Activated CD4-positive, alpha-beta T cell treated with anti-CD3 and anti-CD28 coated beads, Interleukin-2, amount 10 ng/mL, durations not matched to agents 7 days and 5 days (primary cell): ENCODE results near the gene PALS1. TPM values are rescaled to one million over a fixed set of nuclear protein-coding genes. Genes with fewer than 3 reads are reported as not detected.
"Not testable (repeated sequence)": the region's sequence is repeated elsewhere in the genome, so short reads cannot be mapped to it uniquely, and the experiment has no call there.

ENCODE experiments used
- CTCF ChIA-PET: fragments of 350-600 bp; sonication (Branson Sonifier 250); formaldehyde crosslinking; loops from one replicate; lab custom pipeline; 2021; ENCODE audit warnings: antibody characterized with exemption; lab: Charles Lee
- POLR2A ChIA-PET: fragments of 350-600 bp; sonication (Branson Sonifier 250); formaldehyde crosslinking; loops from one replicate; lab custom pipeline; 2021; ENCODE audit warnings: antibody characterized with exemption; lab: Charles Lee
- DNase-seq: peaks from one replicate; pipeline ENCODE4 v3.0.0-alpha.2; 2020
- H3K27ac Mint-ChIP-seq: one replicate; pipeline ENCODE4 v1.8.0; 2021; ENCODE audit warnings: mild to moderate bottlenecking, moderate library complexity, mixed read lengths
- H3K27me3 Mint-ChIP-seq: one replicate; pipeline ENCODE4 v1.8.0; 2021; ENCODE audit warnings: mixed read lengths
- H3K36me3 Mint-ChIP-seq: one replicate; pipeline ENCODE4 v1.8.0; 2021; ENCODE audit warnings: low read depth, mixed read lengths
- H3K4me1 Mint-ChIP-seq: one replicate; pipeline ENCODE4 v1.8.0; 2021; ENCODE audit warnings: mixed read lengths
- H3K4me3 Mint-ChIP-seq: one replicate; pipeline ENCODE4 v1.8.0; 2021; ENCODE audit warnings: mild to moderate bottlenecking, moderate library complexity, mixed read lengths
- H3K9me3 Mint-ChIP-seq: one replicate; pipeline ENCODE4 v1.8.0; 2021; ENCODE audit warnings: mixed read lengths
- total RNA-seq, 2 experiments: library from RNA; stranded (reverse); gene quantifications; one replicate each; pipeline ENCODE4 v1.2.3, GENCODE V29; 2021

PALS1 gene
- total RNA-seq, 2 experiments from 2014 or later, result 6.7 to 7.1 TPM

- Mint-ChIP-seq H3K27ac (no peak overlapping the region), H3K9me3 (no peaks in the 10 kb centered on the region), H3K4me3 (no peak overlapping the region), H3K4me1 (peaks cover 8% of the 10 kb centered on the region), H3K36me3 (no peaks in the 10 kb centered on the region), H3K27me3 (no peaks in the 10 kb centered on the region)
- no peak for DNase-seq
- ChIA-PET CTCF (no interaction called here), POLR2A (no interaction called here)
Measured at GRCh38 chr14:67265131-67265530, 23.9 kb downstream of the PALS1 start.

DNA sequence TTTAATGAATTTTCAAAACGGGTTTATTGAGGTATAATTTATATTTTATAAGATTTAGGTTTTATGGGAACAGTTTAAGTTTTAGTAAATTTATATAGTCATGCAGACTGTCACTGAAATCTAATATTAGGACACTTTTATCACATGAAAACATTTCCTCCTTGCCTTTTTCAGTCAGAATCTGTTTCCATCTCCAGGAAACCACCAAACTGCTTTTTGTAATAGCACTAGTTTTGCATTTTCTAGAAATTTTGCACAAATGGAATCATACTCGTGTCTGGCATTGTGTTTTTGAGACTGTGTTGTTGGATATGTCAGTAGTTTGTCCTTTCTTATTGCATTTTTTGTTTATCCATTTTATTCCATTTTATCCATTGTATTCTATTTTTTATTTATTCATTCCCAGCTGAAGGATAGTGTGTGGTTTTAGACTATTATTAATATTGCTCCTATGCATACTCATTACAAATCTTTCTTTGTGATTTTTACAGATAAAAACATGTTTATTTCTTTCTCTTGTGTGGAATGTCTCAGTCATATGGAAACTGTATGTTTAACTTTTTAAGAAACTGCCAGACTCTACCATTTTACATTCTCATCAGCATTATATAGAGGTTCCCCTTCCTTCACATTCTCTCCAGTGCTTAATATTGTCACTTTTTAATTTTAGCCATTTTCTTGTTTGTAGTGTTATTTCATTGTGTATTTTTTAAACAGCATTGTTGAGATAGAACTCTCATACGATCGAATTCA is 26.5 kb downstream of the PALS1 start:
- CTCF ChIA-PET, result no interaction called here
- no peak overlapping the region for H3K27ac Mint-ChIP-seq
- POLR2A ChIA-PET, result no interaction called here

DNA sequence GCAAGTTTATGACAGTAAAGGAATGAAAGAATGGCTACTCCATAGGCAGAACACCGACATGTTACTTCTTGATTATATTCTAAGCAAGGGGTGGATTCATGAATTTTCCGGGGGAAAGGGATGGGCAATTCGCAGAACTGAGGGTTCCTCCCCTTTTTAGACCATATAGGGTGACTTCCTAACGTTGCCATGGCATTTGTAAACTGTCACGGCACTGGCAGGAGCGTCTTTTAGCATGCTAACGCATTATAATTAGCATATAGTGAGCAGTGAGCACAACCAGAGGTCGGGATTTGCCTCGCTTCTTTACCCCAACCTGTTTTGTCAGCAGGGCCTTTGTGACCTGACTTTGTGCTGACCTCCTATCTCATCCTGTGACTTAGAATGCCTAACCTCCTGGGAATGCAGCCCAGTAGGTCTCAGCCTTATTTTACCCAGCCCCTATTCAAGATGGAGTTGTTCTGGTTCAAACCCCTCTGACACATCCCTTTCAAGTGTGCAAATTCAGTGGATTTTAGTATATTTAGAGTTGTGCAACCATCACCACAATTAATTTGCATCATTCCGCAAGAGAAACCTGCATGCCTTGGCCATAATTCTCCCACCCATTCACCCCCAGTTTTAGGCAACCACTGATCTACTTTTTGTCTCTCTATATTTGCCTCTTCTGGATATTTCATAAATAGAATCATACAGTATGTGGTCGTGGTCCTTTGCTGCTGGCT is 27.4 kb downstream of the PALS1 start:
- ChIA-PET CTCF (no interaction called here), POLR2A (no interaction called here)
- peaks cover 8% of the 10 kb centered on the region for H3K36me3 Mint-ChIP-seq
- H3K9me3 Mint-ChIP-seq, result no peaks in the 10 kb centered on the region
- no peaks in the 10 kb centered on the region for H3K27me3 Mint-ChIP-seq
- DNase-seq, result no peak
- H3K4me1 Mint-ChIP-seq, result peaks cover 8% of the 10 kb centered on the region
- no peak overlapping the region for H3K27ac Mint-ChIP-seq
- no peak overlapping the region for H3K4me3 Mint-ChIP-seq

More for the DNA sequence above, 26.5 kb downstream of the PALS1 start:
- Mint-ChIP-seq H3K36me3 (peaks cover 2% of the 10 kb centered on the region), H3K4me1 (peaks cover 8% of the 10 kb centered on the region), H3K27me3 (no peaks in the 10 kb centered on the region), H3K9me3 (no peaks in the 10 kb centered on the region), H3K4me3 (no peak overlapping the region)
- DNase-seq, result no peak

GRCh38 chr14:67269298-67270060 is 28.2 kb downstream of the PALS1 start:
- DNase-seq, result no peak
- CTCF ChIA-PET, result no interaction called here
- no peaks in the 10 kb centered on the region for H3K27me3 Mint-ChIP-seq
- POLR2A ChIA-PET, result no interaction called here
- no peaks in the 10 kb centered on the region for H3K9me3 Mint-ChIP-seq
- H3K4me1 Mint-ChIP-seq, result peaks cover 8% of the 10 kb centered on the region
- H3K27ac Mint-ChIP-seq, result no peak overlapping the region
- H3K4me3 Mint-ChIP-seq, result no peak overlapping the region
- peaks cover 12% of the 10 kb centered on the region for H3K36me3 Mint-ChIP-seq

- H3K27me3 Mint-ChIP-seq, result no peaks in the 10 kb centered on the region
- CTCF ChIA-PET, result no interaction called here
- POLR2A ChIA-PET, result no interaction called here
- H3K27ac Mint-ChIP-seq, result no peak overlapping the region
- H3K4me3 Mint-ChIP-seq, result no peak overlapping the region
- H3K4me1 Mint-ChIP-seq, result peaks cover 8% of the 10 kb centered on the region
- no peaks in the 10 kb centered on the region for H3K9me3 Mint-ChIP-seq
- DNase-seq, result no peak
- peaks cover 12% of the 10 kb centered on the region for H3K36me3 Mint-ChIP-seq
Measured at GRCh38 chr14:67270145-67270753, 29.0 kb downstream of the PALS1 start.

- POLR2A ChIA-PET, result no interaction called here
- Mint-ChIP-seq H3K4me3 (no peak overlapping the region), H3K27ac (no peak overlapping the region), H3K4me1 (peaks cover 8% of the 10 kb centered on the region), H3K9me3 (no peaks in the 10 kb centered on the region), H3K27me3 (no peaks in the 10 kb centered on the region), H3K36me3 (peaks cover 12% of the 10 kb centered on the region)
- CTCF ChIA-PET, result no interaction called here
- no peak for DNase-seq
Measured at GRCh38 chr14:67270933-67271332, 29.7 kb downstream of the PALS1 start.

DNA sequence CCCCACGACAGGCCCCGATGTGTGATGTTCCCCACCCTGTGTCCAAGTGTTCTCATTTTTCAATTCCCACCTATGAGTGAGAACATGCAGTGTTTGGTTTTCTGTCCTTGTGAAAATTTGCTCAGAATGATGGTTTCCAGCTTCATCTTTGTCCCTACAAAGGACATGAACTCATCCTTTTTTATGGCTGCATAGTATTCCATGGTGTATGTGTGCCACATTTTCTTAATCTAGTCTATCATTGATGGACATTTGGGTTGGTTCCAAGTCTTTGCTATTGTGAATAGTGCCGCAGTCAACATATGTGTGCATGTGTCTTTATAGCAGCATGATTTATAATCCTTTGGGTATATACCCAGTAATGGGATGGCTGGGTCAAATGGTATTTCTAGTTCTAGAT is 32.0 kb downstream of the PALS1 start:
- DNase-seq, H3K9me3 Mint-ChIP-seq, POLR2A ChIA-PET, CTCF ChIA-PET, H3K27me3 Mint-ChIP-seq, H3K4me1 Mint-ChIP-seq, H3K27ac Mint-ChIP-seq, H3K4me3 Mint-ChIP-seq: not testable (repeated sequence)
- peaks cover 12% of the 10 kb centered on the region for H3K36me3 Mint-ChIP-seq

DNA sequence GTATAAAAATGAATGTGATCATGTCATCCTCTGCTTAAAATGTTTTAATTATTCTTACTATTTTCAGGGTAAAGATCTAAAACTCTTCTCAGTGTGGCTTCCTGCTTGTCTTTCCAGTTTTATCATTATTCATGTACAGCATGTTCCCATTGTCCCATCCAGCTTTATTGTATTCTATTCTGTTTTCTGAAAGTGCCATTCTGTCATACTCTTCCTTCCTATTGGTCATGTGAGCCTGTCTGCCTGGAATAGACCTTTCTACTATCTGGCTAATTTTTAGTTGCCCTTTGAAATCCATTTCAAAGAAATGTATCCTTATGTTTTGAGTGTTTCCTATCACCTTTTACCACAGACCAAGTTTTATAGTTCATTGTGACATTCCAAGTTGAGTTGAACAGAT is 34.9 kb downstream of the PALS1 start:
- no peak overlapping the region for H3K27ac Mint-ChIP-seq
- no peaks in the 10 kb centered on the region for H3K27me3 Mint-ChIP-seq
- DNase-seq, result no peak
- H3K4me3 Mint-ChIP-seq, result no peak overlapping the region
- ChIA-PET POLR2A (no interaction called here), CTCF (interaction anchor here (1.2 kb wide), 1 partner anchor 9 kb away, joined by 7 read pairs; no protein-coding TSS in a partner anchor)
- H3K4me1 Mint-ChIP-seq, result no peaks in the 10 kb centered on the region
- peaks cover 12% of the 10 kb centered on the region for H3K36me3 Mint-ChIP-seq
- no peaks in the 10 kb centered on the region for H3K9me3 Mint-ChIP-seq

GRCh38 chr14:67280506-67280905 is 39.3 kb downstream of the PALS1 start:
- CTCF ChIA-PET, result no interaction called here

DNA sequence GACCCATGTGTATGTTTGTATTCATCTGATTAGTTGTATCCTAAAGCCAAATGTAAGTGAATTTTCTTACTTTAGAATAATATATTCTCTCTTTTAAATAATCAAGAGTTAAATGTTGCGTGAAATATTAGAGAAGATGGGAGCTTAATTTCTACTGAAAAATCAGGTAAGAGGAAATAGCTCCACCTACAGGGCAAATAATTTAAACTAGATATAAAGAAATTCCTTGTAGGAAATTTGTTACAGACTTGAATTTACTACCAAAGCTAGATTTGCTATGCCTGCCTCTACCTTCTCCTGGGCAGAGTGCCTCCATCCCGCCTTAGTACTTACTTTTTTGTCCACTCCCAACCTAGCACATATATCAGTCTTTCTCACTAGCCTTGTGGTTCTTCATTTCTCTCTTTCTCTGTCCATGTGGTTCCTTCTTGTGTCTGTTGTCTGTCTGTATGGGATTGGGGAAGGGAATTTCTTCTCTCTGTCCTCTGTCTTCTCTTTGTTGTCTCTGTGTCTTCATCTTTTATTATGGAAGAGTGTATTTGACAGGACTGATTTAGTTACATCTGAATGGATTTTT is 44.7 kb downstream of the PALS1 start:
- Mint-ChIP-seq H3K27ac (no peak overlapping the region), H3K4me3 (no peak overlapping the region), H3K36me3 (no peaks in the 10 kb centered on the region), H3K27me3 (no peaks in the 10 kb centered on the region), H3K4me1 (no peaks in the 10 kb centered on the region), H3K9me3 (no peaks in the 10 kb centered on the region)
- ChIA-PET POLR2A (no interaction called here), CTCF (interaction anchor here (0.6 to 1.7 kb wide), 10 partner anchors 9 to 683 kb away, joined by 3 to 7 read pairs (median 3); no protein-coding TSS in a partner anchor)
- DNase-seq, result no peak

More at GRCh38 chr14:67280506-67280905, 39.3 kb downstream of the PALS1 start:
- no peaks in the 10 kb centered on the region for H3K4me1 Mint-ChIP-seq
- DNase-seq, result no peak
- no peak overlapping the region for H3K27ac Mint-ChIP-seq
- H3K9me3 Mint-ChIP-seq, result no peaks in the 10 kb centered on the region
- H3K36me3 Mint-ChIP-seq, result no peaks in the 10 kb centered on the region
- H3K4me3 Mint-ChIP-seq, result no peak overlapping the region
- POLR2A ChIA-PET, result no interaction called here
- no peaks in the 10 kb centered on the region for H3K27me3 Mint-ChIP-seq
